Muscle of leg (tissue), 11 donors: ENCODE data around the gene CWF19L2. TPM values are rescaled to one million over a fixed set of nuclear protein-coding genes. Genes with fewer than 3 reads are reported as not detected.
"Not testable (repeated sequence)": the region's sequence is repeated elsewhere in the genome, so short reads cannot be mapped to it uniquely, and the experiment has no call there.

Experiments used
- DNase-seq: peaks from one replicate; pipeline ENCODE4 v3.0.0; 2013
- H3K27ac ChIP-seq: one replicate; pipeline ENCODE4 v1.5.1; 2013; ENCODE audit warnings: mild to moderate bottlenecking, low read length, control low read depth
- H3K27me3 ChIP-seq: one replicate; pipeline ENCODE4 v1.6.1; 2013; ENCODE audit warnings: low read length; ENCODE audit not compliant: control insufficient read depth, insufficient read depth
- H3K36me3 ChIP-seq: one replicate; pipeline ENCODE4 v1.6.1; 2013; ENCODE audit warnings: low read length; ENCODE audit not compliant: control insufficient read depth, insufficient read depth
- H3K4me1 ChIP-seq: one replicate; pipeline ENCODE4 v1.6.1; 2013; ENCODE audit warnings: low read length; ENCODE audit not compliant: control insufficient read depth, insufficient read depth
- H3K4me3 ChIP-seq: one replicate; pipeline ENCODE4 v1.5.1; 2013; ENCODE audit warnings: low read length, control low read depth
- H3K9me3 ChIP-seq: replicated peaks from 2 replicates; pipeline ENCODE4 v1.6.1; 2013; ENCODE audit warnings: low read depth, low read length; ENCODE audit not compliant: control insufficient read depth
- WGBS: methylation state at CpG from one replicate; pipeline ENCODE4 v1.1.5; 2013; ENCODE audit warnings: missing lambda C conversion rate; ENCODE audit not compliant: insufficient coverage; 5-methylcytosine and 5-hydroxymethylcytosine counted together
- polyA plus RNA-seq, 8 donors: library from polyadenylated mRNA; unstranded; fragments of 120-200 nt; gene quantifications; one replicate each; pipeline versions ENCODE4 v1.2.1 to v1.2.3, GENCODE V29; 2013; ENCODE audit warnings: inconsistent platforms in 1 of 8, low replicate concordance in 1 of 8; ENCODE audit not compliant: insufficient read length in 8 of 8, insufficient read depth in 1 of 8
- total RNA-seq: library from RNA; stranded (reverse); fragments of 120-200 nt; gene quantifications from one replicate; pipeline ENCODE4 v1.2.4, GENCODE V29; 2013

The CWF19L2 gene
- total and polyA plus RNA-seq, 9 donors: 7.3 to 14.3 (median 9.1) TPM

DNA sequence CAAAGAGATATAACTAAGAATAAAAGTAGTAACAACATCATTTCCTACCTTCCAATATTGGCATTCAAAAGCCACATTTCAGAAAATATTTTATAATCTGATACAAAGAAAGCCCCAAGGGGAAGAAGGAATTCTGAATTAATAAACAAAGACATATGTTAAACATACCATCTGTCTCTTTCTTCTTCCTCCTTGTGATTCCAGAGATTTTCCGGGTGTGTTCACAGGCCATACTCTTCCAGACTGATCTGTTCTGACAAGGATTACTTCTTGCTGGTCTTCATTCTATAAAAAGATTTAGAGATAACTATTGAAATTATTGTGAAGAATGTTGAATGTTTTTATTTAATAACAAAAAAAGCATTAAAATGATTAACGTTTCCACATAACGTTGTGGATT lies 65.0 kb downstream of the CWF19L2 start:
- WGBS: no CpG with 5 or more reads among the region's 3 CpGs
- Histone ChIP-seq H3K9me3 (no peaks in the 10 kb centered on the region), H3K36me3 (peaks cover 9% of the 10 kb centered on the region), H3K4me3 (no peak overlapping the region), H3K4me1 (no peaks in the 10 kb centered on the region), H3K27ac (no peak overlapping the region), H3K27me3 (no peaks in the 10 kb centered on the region)
- peak; percentile 7 for DNase-seq

DNA sequence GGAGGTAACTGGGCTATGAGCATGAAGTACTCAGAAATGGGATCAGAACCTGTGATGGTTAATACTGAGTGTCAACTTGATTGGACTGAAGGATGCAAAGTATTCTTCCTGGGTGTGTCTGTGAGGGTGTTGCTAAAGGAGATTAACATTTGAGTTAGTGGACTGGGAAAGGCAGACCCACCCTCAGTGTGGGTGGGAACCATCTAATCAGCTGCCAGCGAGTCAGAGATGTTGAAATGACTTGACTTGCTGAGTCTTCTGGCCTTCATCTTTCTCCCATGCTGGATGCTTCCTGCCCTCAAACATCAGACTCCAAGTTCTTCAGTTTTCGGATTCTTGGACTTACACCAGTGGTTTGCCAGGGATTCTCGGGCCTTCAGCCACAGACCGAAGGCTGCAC lies 66.9 kb downstream of the CWF19L2 start:
- H3K36me3 ChIP-seq, H3K4me1 ChIP-seq, H3K9me3 ChIP-seq, H3K27me3 ChIP-seq, DNase-seq, H3K4me3 ChIP-seq, H3K27ac ChIP-seq: not testable (repeated sequence)
- WGBS: 94% methylated on average over 4 of the region's 4 CpGs

DNA sequence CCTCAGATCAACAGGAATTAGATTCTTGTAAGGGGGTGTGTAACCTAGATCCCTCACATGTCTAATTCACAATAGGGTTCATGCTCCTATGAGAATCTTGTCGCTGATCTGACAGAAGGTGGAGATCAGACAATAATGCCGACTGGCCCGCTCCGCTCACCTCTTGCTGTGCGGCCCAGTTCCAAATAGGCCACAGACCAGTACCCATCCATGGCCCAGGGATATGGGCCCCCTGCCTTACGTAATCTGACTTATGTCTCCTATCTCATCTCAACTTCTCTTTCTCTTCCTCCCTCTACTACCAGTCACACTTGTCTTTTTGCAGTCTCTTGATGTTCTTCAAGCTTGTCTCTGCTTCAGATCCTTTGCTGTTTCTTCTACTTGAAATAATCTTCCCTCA lies 70.0 kb downstream of the CWF19L2 start:
- 98% methylated on average over 6 of the region's 6 CpGs for whole genome bisulfite sequencing
- DNase-seq: no peak
- Histone ChIP-seq H3K9me3 (no peaks in the 10 kb centered on the region), H3K27me3 (no peaks in the 10 kb centered on the region), H3K27ac (no peak overlapping the region), H3K36me3 (peaks cover 9% of the 10 kb centered on the region), H3K4me1 (no peaks in the 10 kb centered on the region), H3K4me3 (no peak overlapping the region)

DNA sequence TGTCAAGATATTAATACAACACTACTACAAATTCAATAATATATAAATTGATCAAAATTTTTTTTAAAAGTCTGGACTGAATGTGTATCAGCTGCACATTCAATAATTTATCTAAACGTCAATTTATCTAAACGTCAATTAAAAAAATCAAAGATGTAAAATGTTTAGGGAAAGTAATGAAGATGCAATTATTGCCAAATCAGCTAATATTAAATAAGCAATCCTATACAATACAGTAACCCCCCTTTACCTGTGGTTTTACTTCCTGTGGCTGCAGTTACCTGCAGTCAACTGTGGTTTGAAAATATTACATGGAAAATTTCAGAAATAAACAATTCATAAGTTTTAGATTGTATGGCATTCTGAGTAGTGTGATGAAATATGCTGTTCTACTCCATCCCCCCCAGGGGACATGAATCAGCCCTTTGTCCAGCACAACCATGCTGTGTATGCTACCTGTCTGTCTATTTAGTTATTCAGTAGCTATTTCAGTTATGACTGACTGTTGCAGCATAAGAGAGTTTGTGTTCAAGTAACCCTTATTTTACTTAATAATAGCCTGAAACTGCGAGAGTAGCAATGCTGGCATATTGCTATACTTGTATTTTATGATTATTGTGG lies 72.2 kb downstream of the CWF19L2 start:
- no peak overlapping the region for H3K27ac ChIP-seq
- no peaks in the 10 kb centered on the region for H3K4me1 ChIP-seq
- no peaks in the 10 kb centered on the region for H3K27me3 ChIP-seq
- H3K4me3 ChIP-seq: no peak overlapping the region
- no peaks in the 10 kb centered on the region for H3K36me3 ChIP-seq
- no peak for DNase-seq
- no CpG with 5 or more reads among the region's 3 CpGs for whole genome bisulfite sequencing
- H3K9me3 ChIP-seq: no peaks in the 10 kb centered on the region

DNA sequence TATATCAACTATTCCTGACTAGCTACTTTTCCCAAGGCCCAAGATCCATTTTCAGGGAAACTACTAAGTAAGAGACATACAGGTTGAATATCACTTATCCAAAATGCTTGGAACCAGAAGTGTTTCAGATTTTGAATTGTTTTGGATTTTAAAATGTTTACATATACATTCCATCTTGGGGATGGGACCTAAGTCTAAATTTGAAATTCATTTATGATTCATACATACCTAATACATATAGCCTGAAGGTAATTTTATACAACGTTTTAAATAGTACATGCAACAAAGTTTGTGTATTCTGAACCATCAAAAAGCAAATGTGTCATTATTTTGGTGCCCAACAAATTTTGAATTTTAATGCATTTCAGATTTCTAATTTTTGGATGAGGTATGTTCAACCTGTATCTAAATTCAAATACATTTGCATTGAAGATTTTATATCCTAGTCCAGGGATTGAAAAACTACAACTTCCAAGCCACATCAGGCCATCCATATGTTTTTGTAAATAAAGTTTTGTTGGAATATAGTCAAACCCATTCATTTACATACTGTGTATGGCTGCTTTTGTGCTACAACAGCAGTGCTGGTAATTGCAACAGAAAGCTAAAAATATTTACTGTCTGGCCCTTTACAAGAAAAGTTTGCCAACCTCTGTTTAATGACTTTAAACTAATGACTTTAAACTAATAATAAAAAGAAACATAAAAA lies 73.3 kb downstream of the CWF19L2 start:
- no peaks in the 10 kb centered on the region for H3K36me3 ChIP-seq
- H3K9me3 ChIP-seq: no peaks in the 10 kb centered on the region
- H3K27me3 ChIP-seq: no peaks in the 10 kb centered on the region
- no CpG with 5 or more reads among the region's 1 CpG for WGBS
- DNase-seq: no peak
- H3K27ac ChIP-seq: no peak overlapping the region
- H3K4me3 ChIP-seq: no peak overlapping the region
- no peaks in the 10 kb centered on the region for H3K4me1 ChIP-seq

DNA sequence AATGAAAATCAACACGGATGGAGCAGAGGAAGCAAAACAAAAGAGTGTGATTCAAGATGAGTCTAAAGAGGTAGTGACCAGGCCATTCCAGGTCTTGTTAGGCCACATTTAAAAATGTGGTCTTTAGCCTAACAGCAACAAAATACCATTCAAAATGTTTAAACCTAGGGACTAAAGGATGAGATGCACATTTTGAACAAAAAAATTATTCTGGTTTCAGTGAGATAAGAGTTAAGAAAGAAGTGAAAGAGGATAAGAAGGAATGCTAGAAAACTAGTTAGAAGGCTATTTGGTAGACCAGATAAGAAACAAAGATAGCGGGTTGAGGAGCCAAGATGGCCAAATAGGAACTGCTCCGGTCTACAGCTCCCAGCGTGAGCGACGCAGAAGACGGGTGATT lies 85.2 kb downstream of the CWF19L2 start:
- no peaks in the 10 kb centered on the region for H3K9me3 ChIP-seq
- no peaks in the 10 kb centered on the region for H3K36me3 ChIP-seq
- H3K27me3 ChIP-seq: no peaks in the 10 kb centered on the region
- H3K4me1 ChIP-seq: no peaks in the 10 kb centered on the region
- DNase-seq: no peak
- H3K4me3 ChIP-seq: no peak overlapping the region
- H3K27ac ChIP-seq: no peak overlapping the region
- WGBS: 100% methylated on average over 2 of the region's 7 CpGs

DNA sequence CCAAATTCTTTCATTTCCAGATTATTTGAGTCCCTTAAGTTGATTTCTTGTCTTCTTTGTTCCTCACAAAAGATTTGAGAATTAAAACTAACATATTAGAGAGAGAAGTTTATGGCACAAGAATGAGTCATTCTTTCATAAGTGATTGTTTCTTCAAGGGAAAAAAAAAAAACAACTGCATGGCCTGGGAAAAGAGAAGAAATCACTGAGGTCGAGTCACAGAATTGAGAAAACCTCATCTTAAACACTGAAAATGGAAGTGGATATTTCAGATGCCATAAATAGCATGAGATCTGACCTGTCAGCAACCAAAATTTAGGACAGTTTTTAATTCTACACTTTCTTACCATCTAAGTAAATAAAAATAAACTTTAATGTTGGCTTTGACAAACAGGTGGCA lies 87.2 kb downstream of the CWF19L2 start:
- Histone ChIP-seq H3K9me3 (no peaks in the 10 kb centered on the region), H3K4me3 (no peak overlapping the region), H3K36me3 (no peaks in the 10 kb centered on the region), H3K27me3 (no peaks in the 10 kb centered on the region), H3K4me1 (no peaks in the 10 kb centered on the region), H3K27ac (no peak overlapping the region)
- no CpG with 5 or more reads among the region's 1 CpG for WGBS
- no peak for DNase-seq

DNA sequence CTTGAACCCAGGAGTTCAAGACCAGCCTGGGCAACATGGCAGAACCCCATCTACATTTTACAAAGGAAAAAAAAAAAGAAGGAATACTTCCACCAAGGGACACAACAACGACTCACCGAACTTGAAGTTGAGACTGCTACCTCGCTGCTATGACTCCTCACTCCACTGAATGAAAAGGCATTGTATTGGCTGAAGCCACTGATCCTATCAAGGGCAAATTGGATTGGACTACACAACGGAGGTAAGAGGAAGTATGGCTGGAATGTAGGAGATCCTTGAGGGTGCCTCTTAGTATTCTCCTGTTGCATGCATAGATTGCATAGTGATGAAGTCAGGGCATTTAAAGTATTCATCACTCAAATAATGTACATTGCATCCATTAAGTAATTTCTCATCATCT lies 97.9 kb downstream of the CWF19L2 start:
- Histone ChIP-seq H3K9me3 (peaks cover 2% of the 10 kb centered on the region), H3K27me3 (no peaks in the 10 kb centered on the region)

DNA sequence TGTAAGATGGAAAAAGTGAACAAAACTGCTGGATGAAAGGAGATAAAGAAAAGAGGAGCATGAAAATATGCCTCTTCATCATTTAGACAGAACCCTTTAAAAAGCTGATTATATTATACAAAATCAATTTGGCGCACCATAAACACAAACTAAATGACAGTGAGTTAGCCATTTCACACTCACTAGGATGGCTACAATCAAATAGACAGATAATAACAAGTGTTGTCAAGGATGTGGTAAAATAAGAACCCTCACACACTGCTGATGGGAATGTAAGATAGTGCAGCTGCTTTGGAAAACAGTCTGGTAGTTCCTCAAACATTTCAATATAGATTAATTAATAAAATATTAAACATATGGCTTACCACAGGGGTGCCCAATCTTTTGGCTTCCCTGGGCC lies 99.7 kb downstream of the CWF19L2 start:
- no peak for DNase-seq
- H3K4me1 ChIP-seq: no peaks in the 10 kb centered on the region
- WGBS: no CpG with 5 or more reads among the region's 1 CpG
- no peak overlapping the region for H3K27ac ChIP-seq
- no peak overlapping the region for H3K4me3 ChIP-seq
- no peaks in the 10 kb centered on the region for H3K36me3 ChIP-seq
- peaks cover 2% of the 10 kb centered on the region for H3K9me3 ChIP-seq
- H3K27me3 ChIP-seq: no peaks in the 10 kb centered on the region

More for the DNA sequence above, 97.9 kb downstream of the CWF19L2 start:
- no peak overlapping the region for H3K4me3 ChIP-seq
- DNase-seq: no peak
- H3K4me1 ChIP-seq: no peaks in the 10 kb centered on the region
- WGBS: 96% methylated on average over 3 of the region's 4 CpGs
- H3K36me3 ChIP-seq: no peaks in the 10 kb centered on the region
- no peak overlapping the region for H3K27ac ChIP-seq

DNA sequence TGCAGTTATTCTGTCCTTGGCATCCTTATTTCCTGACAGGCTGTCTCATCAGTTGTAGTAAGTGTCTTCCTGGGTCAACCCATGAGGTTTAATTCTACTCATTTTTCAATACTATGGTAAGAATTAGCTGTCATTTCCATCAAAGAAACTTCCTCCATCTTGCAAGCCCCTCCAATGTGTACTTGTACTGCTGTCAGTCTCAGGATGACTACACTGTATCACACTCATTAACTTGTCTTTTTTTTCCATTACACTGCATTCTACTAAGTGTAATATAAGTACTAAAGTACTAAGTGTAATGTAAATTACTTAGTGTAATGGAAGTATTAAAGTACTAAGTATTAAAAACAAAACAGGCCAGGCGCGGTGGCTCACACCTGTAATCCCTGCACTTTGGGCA lies 102.8 kb downstream of the CWF19L2 start:
- WGBS: 100% methylated on average over 2 of the region's 2 CpGs

More for the DNA sequence above, 102.8 kb downstream of the CWF19L2 start:
- H3K27me3 ChIP-seq: no peaks in the 10 kb centered on the region
- no peaks in the 10 kb centered on the region for H3K36me3 ChIP-seq
- H3K4me1 ChIP-seq: no peaks in the 10 kb centered on the region
- H3K4me3 ChIP-seq: no peak overlapping the region
- no peaks in the 10 kb centered on the region for H3K9me3 ChIP-seq
- H3K27ac ChIP-seq: no peak overlapping the region
- no peak for DNase-seq
